T-helper 2 cell treated with Interferon-gamma antibody and Interleukin-4, amounts not matched to agents 5 μg/mL and 100 μg/mL, for 36 hours (primary cell): ENCODE measurements around the gene OSGIN1.

Experiments used
- DNase-seq: peaks from one replicate; pipeline ENCODE4 v3.0.0; 2021; ENCODE audit warnings: low spot score
- H3K27ac Mint-ChIP-seq: one replicate; pipeline ENCODE4 v1.8.0; 2021; ENCODE audit warnings: mild to moderate bottlenecking, mixed read lengths
- H3K27me3 Mint-ChIP-seq: one replicate; pipeline ENCODE4 v1.8.0; 2021; ENCODE audit warnings: low read depth, mixed read lengths
- H3K36me3 Mint-ChIP-seq: one replicate; pipeline ENCODE4 v1.8.0; 2021; ENCODE audit warnings: low read depth, mixed read lengths
- H3K4me1 Mint-ChIP-seq: one replicate; pipeline ENCODE4 v1.8.0; 2021; ENCODE audit warnings: low read depth, mixed read lengths
- H3K4me3 Mint-ChIP-seq: one replicate; pipeline ENCODE4 v1.8.0; 2022; ENCODE audit warnings: mild to moderate bottlenecking, moderate library complexity, mixed read lengths
- H3K9me3 Mint-ChIP-seq: one replicate; pipeline ENCODE4 v1.8.0; 2021; ENCODE audit warnings: mixed read lengths

OSGIN1 gene

GRCh38 chr16:83920894-83921491 is 32.0 kb upstream of the OSGIN1 start:
- peaks cover 36% of the 10 kb centered on the region for H3K36me3 Mint-ChIP-seq
- H3K4me1 Mint-ChIP-seq = no peaks in the 10 kb centered on the region
- H3K4me3 Mint-ChIP-seq = no peak overlapping the region
- H3K27me3 Mint-ChIP-seq = no peaks in the 10 kb centered on the region
- H3K9me3 Mint-ChIP-seq = peaks cover 3% of the 10 kb centered on the region
- no peak for DNase-seq
- H3K27ac Mint-ChIP-seq = no peak overlapping the region

GRCh38 chr16:83923581-83924365 is 29.3 kb upstream of the OSGIN1 start:
- peaks cover 14% of the 10 kb centered on the region for H3K36me3 Mint-ChIP-seq
- no peaks in the 10 kb centered on the region for H3K27me3 Mint-ChIP-seq
- no peak for DNase-seq
- no peak overlapping the region for H3K4me3 Mint-ChIP-seq
- H3K4me1 Mint-ChIP-seq = no peaks in the 10 kb centered on the region
- no peak overlapping the region for H3K27ac Mint-ChIP-seq
- no peaks in the 10 kb centered on the region for H3K9me3 Mint-ChIP-seq

- no peaks in the 10 kb centered on the region for H3K9me3 Mint-ChIP-seq
- no peak overlapping the region for H3K27ac Mint-ChIP-seq
- peaks cover 6% of the 10 kb centered on the region for H3K36me3 Mint-ChIP-seq
- no peak overlapping the region for H3K4me3 Mint-ChIP-seq
- H3K4me1 Mint-ChIP-seq = no peaks in the 10 kb centered on the region
- DNase-seq = no peak
- no peaks in the 10 kb centered on the region for H3K27me3 Mint-ChIP-seq
Observed at GRCh38 chr16:83924686-83925085, 28.4 kb upstream of the OSGIN1 start.

GRCh38 chr16:83925095-83925905 is 27.7 kb upstream of the OSGIN1 start:
- Mint-ChIP-seq H3K27me3 (no peaks in the 10 kb centered on the region), H3K27ac (no peak overlapping the region), H3K4me1 (no peaks in the 10 kb centered on the region), H3K4me3 (no peak overlapping the region), H3K36me3 (peaks cover 3% of the 10 kb centered on the region), H3K9me3 (no peaks in the 10 kb centered on the region)
- no peak for DNase-seq

DNA sequence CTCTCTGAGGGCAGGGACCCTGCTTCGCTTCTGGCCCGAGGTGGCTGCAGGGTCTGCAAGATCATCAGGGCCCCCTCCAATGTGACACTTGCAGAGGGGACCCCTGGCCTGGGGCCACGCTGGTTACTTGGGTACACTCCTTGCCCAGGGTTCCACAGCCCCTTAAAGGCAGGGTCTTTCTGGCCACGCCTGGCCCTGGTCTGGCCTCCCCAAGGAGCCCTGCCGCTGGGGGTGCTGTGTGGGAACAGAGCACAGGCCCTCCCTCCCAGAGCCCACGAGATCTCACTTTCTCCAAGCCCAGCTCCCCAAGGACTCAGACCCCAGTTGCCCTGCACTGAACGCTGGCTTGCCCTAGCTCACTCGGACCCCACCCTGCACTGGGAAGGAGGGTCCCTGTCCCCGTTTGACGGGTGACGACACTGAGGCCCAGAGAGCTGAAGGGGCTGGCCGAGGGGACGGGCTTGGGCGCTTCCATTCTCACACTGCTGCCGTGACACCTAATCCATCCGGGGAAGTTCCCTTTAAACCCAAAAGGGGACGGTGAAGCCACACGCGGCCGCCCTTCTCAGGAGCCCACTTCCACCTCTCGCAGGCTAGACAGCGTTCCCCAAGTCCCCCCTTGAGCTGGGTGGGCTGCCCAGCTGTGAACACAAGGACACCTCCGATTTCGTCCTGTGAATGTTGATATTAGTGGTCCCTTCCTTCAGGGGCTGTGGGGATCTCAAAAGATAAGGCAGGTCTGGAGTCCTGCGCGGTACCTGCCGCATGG is 26.9 kb upstream of the OSGIN1 start:
- no peaks in the 10 kb centered on the region for H3K27me3 Mint-ChIP-seq
- no peak overlapping the region for H3K4me3 Mint-ChIP-seq
- no peak overlapping the region for H3K27ac Mint-ChIP-seq
- H3K4me1 Mint-ChIP-seq = no peaks in the 10 kb centered on the region
- DNase-seq = no peak
- no peaks in the 10 kb centered on the region for H3K9me3 Mint-ChIP-seq
- no peaks in the 10 kb centered on the region for H3K36me3 Mint-ChIP-seq

GRCh38 chr16:83926726-83927397 is 26.2 kb upstream of the OSGIN1 start:
- Mint-ChIP-seq H3K9me3 (no peaks in the 10 kb centered on the region), H3K4me3 (no peak overlapping the region), H3K36me3 (no peaks in the 10 kb centered on the region), H3K27me3 (no peaks in the 10 kb centered on the region), H3K4me1 (no peaks in the 10 kb centered on the region), H3K27ac (no peak overlapping the region)
- peak; percentile 38 for DNase-seq

DNA sequence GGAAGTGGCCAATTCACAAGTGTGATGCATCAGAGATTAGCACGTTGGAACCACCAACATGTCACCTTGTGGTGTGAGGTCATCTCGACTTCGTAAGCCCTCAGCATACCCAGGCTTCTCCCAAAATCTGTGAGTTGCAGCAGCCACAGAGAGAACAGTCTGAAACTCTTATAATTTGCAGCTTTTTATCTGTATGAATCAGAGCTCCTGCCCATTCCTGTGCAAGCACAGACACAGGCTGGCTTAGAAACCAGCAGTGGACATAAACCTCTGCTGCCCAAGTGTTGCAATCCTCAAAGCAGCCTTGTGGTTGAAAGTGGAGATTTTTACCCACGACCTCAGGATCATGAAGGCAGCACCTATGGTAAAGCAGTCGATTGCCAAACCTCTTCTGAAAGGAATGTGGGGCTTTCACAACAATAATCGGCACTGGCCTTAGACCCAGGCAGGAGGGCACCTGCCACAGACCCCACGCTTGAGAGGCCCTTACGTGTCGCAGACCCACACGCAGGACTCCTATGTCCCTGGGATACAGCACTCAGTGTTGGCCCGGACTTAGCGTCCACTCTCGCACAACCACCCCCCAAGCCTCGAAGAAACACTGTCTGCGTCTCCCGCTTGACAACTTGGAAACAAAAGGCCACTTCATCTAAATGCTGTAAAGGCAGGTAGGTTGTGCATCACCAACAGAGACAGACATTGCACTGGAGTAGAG is 24.5 kb upstream of the OSGIN1 start:
- no peaks in the 10 kb centered on the region for H3K9me3 Mint-ChIP-seq
- H3K4me3 Mint-ChIP-seq = no peak overlapping the region
- no peaks in the 10 kb centered on the region for H3K36me3 Mint-ChIP-seq
- H3K27me3 Mint-ChIP-seq = no peaks in the 10 kb centered on the region
- H3K4me1 Mint-ChIP-seq = no peaks in the 10 kb centered on the region
- DNase-seq = no peak
- H3K27ac Mint-ChIP-seq = no peak overlapping the region

DNA sequence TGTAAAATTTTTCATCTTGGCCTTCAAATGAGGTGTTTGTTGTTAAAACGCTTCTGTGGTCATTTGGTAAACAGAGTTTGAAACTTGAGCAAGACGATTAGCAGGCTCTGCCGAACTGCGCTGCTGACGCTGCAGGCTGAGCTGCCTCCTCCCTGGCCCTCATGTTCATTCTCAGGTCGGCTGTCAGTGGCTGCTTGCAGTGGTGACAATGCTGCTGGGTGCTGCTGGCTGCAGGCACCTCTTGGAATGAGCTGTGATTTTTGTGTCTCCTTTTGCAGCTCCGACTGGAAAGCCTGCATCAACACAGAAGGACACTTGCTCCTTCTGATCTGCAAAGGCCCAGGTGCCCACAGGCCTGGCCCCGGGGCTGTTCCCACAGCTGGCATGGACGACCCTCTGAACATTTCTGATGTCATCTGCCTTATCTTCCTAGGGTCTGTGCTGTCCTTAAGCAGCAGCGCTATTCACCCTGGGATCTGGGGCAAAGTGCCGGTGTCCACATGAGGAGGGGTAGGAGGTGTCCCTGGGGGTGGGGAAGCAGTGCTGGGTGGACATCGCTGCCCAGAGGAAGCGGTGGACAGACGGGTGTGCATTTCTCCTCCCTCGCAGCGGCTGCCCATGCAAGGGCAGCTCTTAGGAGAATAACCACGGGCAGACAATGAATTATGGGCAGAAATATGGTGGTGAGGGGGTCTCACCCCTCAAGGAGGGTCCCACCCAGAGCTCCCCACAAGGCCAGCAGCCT is 23.1 kb upstream of the OSGIN1 start:
- DNase-seq = no peak
- Mint-ChIP-seq H3K27ac (no peak overlapping the region), H3K4me1 (no peaks in the 10 kb centered on the region), H3K9me3 (no peaks in the 10 kb centered on the region), H3K4me3 (no peak overlapping the region), H3K27me3 (no peaks in the 10 kb centered on the region), H3K36me3 (no peaks in the 10 kb centered on the region)

DNA sequence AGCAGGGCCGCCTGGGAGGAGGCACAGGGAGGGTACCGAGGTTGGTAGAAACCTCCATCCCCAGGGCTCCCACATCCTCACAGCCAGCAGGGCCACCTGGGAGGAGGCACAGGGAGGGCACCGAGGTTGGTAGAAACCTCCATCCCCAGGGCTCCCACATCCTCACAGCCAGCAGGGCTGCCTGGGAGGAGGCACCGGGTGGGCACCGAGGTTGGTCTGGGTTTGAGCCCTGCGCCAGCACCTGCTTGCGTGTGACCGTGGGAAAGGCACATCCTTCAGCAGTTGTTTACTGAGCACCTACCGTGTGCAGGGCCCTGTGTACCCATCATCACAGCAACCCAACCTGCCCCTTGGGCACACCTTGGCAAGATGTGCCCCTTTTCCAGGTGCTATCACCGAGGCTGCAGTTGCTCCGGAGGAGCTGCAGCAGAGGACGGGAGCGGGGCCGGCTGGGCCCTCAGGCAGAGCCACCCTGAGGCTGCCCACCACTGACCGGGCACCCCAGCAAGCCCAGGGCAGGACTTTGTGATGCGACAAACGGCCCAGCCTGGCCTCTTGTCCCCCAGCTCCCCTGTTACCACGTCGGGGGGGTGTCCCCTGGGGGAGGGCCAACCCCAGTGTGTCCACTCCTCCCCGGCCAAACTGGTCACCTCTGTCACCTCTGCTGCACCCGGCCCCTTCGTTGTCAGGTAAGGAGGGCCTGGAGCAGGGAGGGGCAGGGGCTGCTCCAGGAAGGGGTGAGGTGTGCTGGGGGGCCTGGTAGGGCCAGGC is 22.1 kb upstream of the OSGIN1 start:
- Mint-ChIP-seq H3K27me3 (no peaks in the 10 kb centered on the region), H3K9me3 (no peaks in the 10 kb centered on the region), H3K4me1 (no peaks in the 10 kb centered on the region), H3K36me3 (no peaks in the 10 kb centered on the region), H3K4me3 (no peak overlapping the region), H3K27ac (no peak overlapping the region)
- no peak for DNase-seq

GRCh38 chr16:83931556-83931955 is 21.5 kb upstream of the OSGIN1 start:
- Mint-ChIP-seq H3K4me1 (no peaks in the 10 kb centered on the region), H3K27ac (no peak overlapping the region), H3K36me3 (no peaks in the 10 kb centered on the region), H3K9me3 (no peaks in the 10 kb centered on the region), H3K27me3 (no peaks in the 10 kb centered on the region), H3K4me3 (no peak overlapping the region)
- no peak for DNase-seq

DNA sequence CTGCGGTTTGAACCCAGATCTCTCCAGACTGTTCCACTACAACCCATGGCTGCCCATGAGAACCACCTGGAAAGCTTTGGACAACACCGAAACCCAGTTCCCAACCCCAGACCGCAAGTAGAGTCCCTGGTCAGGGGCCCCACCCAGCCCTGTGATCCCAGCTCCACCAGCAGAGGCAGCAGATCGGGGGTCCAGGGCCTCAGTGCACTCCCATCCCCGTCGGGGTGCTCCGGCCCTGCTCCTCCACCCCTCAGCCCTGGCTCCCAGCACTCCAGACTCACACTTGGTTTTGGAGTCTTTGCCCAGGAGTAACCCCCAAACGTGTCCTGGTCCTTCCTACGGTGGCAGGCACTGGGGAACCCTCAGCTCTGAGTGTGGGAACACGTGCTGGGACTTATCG is 20.7 kb upstream of the OSGIN1 start:
- no peak for DNase-seq
- H3K36me3 Mint-ChIP-seq = no peaks in the 10 kb centered on the region
- H3K9me3 Mint-ChIP-seq = no peaks in the 10 kb centered on the region
- H3K27me3 Mint-ChIP-seq = no peaks in the 10 kb centered on the region
- no peak overlapping the region for H3K4me3 Mint-ChIP-seq
- no peak overlapping the region for H3K27ac Mint-ChIP-seq
- H3K4me1 Mint-ChIP-seq = no peaks in the 10 kb centered on the region
